SJCRH30 (cell line): ENCODE measurements around the gene OBP2A. TPM values are rescaled to one million over a fixed set of nuclear protein-coding genes. Genes with fewer than 3 reads are reported as not detected.

Experiments
- DNase-seq, 2 experiments: peaks; one replicate each; pipeline ENCODE4 v3.0.0-alpha.2; 2015 to 2020
- H3K27ac ChIP-seq: fragments of 250-450 bp; sonication (Bioruptor Pico); 2 replicates; pipeline ENCODE4 v1.5.1; 2020; ENCODE audit warnings: mild to moderate bottlenecking, moderate library complexity
- H3K27me3 ChIP-seq: fragments of 250-450 bp; sonication (Bioruptor Pico); 2 replicates; pipeline ENCODE4 v1.5.1; 2020; ENCODE audit warnings: mild to moderate bottlenecking, moderate library complexity
- H3K36me3 ChIP-seq: fragments of 250-450 bp; sonication (Bioruptor Pico); 2 replicates; pipeline ENCODE4 v1.5.1; 2020; ENCODE audit warnings: mild to moderate bottlenecking, moderate library complexity
- H3K4me1 ChIP-seq: fragments of 250-450 bp; sonication (Bioruptor Pico); 2 replicates; pipeline ENCODE4 v1.5.1; 2020; ENCODE audit warnings: mild to moderate bottlenecking, moderate library complexity
- H3K4me3 ChIP-seq: fragments of 250-450 bp; sonication (Bioruptor Pico); 2 replicates; pipeline ENCODE4 v1.5.1; 2020; ENCODE audit warnings: mild to moderate bottlenecking, moderate library complexity
- H3K9me3 ChIP-seq: fragments of 250-450 bp; sonication (Bioruptor Pico); replicated peaks from 2 replicates; pipeline ENCODE4 v1.5.1; 2020; ENCODE audit warnings: mild to moderate bottlenecking, moderate library complexity
- total RNA-seq: library from RNA; depleted of rRNA; stranded (reverse); fragments of >200 nt; shearing (Covaris generic); gene quantifications from 2 replicates; pipeline ENCODE4 v1.2.3, GENCODE V29; 2014

Gene OBP2A
- total RNA-seq, 1 experiment from 2014 or later: not detected

DNA sequence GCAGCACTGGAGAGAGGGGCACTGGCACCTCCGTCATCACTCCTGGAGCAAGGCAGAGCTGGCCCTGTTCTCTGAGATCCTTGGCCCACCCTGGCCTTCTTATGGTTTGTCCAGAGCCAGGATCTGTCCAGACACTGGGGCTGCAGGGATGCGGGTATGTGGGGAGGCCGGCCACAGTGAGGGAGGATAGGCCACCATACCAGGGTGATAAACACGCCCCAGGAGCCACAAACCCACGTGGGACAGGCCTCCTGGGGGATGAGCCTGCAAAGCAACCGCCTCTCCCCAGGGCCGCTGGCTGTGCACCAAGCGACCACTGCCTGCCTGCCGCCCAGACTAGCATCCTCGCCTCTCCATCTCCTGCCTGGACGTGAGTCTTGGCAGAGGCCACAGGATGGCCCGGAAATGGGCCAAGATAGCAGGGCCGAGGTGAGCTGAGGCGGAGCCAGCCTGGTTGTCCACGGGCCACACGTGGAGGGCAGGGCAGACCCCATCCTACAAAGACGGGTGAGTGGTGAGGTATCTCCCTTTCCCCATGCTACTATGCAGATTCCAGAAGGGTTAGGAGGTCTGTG is 4.5 kb downstream of the OBP2A start:
- no peaks in the 10 kb centered on the region for H3K4me1 ChIP-seq

DNA sequence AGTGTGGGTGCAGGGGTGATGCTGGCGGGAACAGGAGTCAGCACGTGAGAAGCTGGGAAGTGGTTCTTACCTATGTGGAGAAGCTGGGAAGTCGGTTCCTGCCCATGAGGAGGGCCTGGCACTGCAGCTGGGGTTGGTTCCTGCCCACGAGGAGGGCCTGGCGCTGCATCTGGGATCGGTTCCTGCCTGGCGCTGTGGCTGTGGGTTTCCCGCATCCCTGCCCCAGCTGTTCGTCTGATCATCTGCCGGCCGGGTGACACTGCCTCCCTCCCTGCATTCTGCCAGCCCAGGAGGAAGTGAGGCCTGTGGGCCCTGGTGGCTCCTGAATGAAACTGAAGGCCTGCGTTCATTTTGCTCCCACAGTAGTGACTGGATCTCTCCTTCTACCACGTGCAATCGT is 5.1 kb downstream of the OBP2A start:
- H3K4me3 ChIP-seq: no peak overlapping the region
- no peaks in the 10 kb centered on the region for H3K36me3 ChIP-seq
- no peak overlapping the region for H3K27ac ChIP-seq
- peak in 1 of 2 experiments; percentile 21 for DNase-seq
- no peaks in the 10 kb centered on the region for H3K4me1 ChIP-seq
- no peaks in the 10 kb centered on the region for H3K9me3 ChIP-seq
- H3K27me3 ChIP-seq: peaks cover 29% of the 10 kb centered on the region

More for the DNA sequence above, 4.5 kb downstream of the OBP2A start:
- Histone ChIP-seq H3K9me3 (no peaks in the 10 kb centered on the region), H3K27me3 (peaks cover 28% of the 10 kb centered on the region), H3K36me3 (no peaks in the 10 kb centered on the region), H3K4me3 (no peak overlapping the region), H3K27ac (no peak overlapping the region)
- DNase-seq: no peak

DNA sequence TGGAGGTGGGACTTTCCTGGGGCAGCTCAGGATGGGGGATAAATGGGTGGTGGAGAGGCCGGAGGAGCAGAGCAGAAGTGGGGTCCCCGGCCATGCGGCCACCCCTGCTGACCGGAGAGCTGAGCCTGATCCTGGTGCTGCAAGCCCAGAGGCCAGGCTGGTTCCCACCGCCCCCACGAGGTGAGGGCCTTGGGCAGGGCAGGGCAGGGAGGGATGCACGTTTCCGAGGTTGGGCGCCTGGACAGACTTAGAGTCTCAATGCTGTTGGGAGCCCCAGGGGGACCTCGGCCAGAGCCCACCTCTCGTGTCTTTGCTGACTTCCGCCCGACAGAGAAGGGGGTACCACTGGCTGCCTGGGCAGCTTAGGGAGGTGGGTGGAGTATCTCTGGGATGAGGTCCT is 5.5 kb downstream of the OBP2A start:
- no peak for DNase-seq
- H3K9me3 ChIP-seq: no peaks in the 10 kb centered on the region
- H3K4me3 ChIP-seq: no peak overlapping the region
- peaks cover 29% of the 10 kb centered on the region for H3K27me3 ChIP-seq
- H3K36me3 ChIP-seq: no peaks in the 10 kb centered on the region
- no peaks in the 10 kb centered on the region for H3K4me1 ChIP-seq
- H3K27ac ChIP-seq: no peak overlapping the region

DNA sequence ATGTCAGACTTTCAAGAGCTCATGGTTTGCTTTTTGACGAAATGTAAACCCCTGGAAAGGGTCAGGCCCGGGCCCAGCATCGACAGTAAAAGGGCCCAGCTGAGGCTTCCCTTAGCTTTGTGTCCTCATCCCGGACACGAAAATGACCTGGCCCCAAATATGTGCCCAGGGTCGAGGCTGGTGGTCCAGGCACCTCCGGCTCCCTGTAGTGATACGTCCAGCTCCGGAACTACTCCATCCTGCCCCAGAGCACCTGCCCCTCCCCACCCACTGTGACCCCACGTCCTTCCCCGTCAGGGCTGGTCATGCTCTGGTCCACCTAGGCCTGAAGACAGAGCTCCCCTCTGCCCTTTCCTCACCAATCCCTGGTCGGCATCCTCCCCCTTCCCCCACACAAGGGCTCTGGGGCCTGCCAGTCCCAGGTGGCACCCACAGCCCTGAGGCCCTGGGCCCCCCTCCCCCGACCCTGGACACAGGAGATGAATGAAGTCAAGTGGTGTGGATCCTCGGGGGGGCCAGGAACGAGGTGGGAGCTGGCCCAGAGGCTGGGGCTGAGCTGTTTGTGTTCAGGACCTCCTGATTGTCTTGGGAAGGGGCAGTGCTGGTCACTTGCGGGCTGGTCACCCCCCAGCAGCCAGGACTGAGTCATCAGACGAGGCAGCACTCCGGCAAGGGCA is 6.2 kb downstream of the OBP2A start:
- Histone ChIP-seq H3K27me3 (peaks cover 29% of the 10 kb centered on the region), H3K36me3 (no peaks in the 10 kb centered on the region), H3K9me3 (no peaks in the 10 kb centered on the region), H3K4me1 (no peaks in the 10 kb centered on the region), H3K27ac (no peak overlapping the region), H3K4me3 (no peak overlapping the region)
- no peak for DNase-seq

DNA sequence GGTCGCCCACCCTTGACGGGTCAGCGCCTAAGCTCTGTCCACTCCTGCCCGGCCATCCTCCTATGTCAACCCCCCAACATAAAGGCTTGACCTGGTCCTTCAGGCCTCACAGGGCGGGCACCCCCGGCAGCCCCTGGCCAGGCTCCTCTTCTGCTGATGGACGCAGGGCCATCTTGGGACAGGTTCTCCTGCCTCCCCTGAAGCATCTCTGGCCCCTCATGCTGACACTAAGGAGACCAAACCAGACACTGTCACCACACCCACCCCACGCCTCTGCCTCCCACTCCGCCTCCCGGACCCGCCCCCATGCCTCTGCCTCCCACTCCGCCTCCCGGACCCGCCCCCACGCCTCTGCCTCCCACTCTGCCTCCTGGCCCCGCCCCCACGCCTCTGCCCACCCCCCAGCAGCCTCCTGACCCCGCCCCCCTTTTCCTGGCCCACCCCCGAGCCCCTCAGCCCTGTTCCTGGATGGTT is 6.8 kb downstream of the OBP2A start:
- H3K9me3 ChIP-seq: no peaks in the 10 kb centered on the region
- no peak overlapping the region for H3K4me3 ChIP-seq

DNA sequence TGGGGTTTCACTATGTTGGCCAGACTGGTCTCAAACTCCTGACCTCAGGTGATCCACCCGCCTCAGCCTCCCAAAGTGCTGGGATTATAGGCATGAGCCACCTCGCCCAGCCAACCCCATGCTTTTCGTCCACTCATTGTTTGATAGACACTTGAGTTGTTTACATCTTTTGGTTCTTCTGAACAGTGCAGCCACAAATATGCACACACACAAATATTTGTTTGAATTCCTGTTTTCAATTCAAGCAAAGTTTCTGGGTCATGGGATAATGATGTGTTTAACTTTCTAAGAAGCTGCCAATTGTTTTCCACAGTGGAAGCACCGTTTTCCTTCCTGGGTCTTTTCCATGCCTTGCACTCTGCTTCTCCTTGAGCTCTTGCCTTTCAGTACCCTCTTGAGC is 8.8 kb downstream of the OBP2A start:
- Histone ChIP-seq H3K27ac (no peak overlapping the region), H3K9me3 (no peaks in the 10 kb centered on the region), H3K4me3 (no peak overlapping the region), H3K4me1 (no peaks in the 10 kb centered on the region), H3K36me3 (no peaks in the 10 kb centered on the region), H3K27me3 (peaks cover 19% of the 10 kb centered on the region)
- no peak for DNase-seq

More for the DNA sequence above, 6.8 kb downstream of the OBP2A start:
- Histone ChIP-seq H3K27me3 (peaks cover 23% of the 10 kb centered on the region), H3K4me1 (no peaks in the 10 kb centered on the region), H3K27ac (no peak overlapping the region), H3K36me3 (no peaks in the 10 kb centered on the region)
- DNase-seq: no peak

DNA sequence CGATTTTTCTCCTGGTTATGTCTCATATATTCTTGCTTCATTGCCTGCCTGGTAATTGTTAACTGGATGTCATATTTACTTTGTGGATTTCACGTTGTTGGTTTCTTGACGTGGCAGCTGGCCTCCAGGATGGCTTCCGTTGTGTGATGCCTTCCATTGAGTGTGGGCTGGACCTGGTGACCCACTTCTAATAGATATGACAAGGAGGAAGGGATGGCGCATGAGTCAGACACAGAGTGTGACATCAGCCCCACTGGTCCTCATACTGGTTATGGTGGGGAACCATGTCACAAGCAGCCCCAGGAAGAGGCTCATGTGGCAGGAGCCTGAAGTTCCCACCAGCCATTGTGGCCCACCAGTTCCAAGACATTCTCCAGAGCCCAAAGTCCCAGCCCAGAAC is 9.3 kb downstream of the OBP2A start:
- H3K27ac ChIP-seq: no peak overlapping the region

DNA sequence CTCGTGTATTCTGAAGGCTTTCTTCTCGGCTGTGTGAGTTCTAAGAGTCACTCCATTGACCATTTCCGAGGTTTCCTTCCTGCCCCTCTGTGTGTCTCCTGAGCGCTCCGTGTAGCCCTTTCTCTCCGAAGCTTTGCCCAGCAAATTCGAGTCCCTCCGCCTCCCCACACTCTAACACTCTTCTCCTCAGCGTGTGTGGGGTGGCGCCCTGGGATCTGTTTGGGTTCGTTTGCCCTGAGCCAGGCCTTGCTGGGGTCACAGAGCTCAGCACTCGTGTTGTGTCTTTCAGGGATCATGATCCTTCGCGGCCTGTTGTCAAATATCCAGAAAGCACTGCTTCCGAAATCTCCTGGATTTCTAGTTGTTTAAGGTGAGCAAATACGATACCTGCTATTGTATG is 10.0 kb downstream of the OBP2A start:
- Histone ChIP-seq H3K36me3 (no peaks in the 10 kb centered on the region), H3K9me3 (no peaks in the 10 kb centered on the region), H3K4me1 (no peaks in the 10 kb centered on the region), H3K4me3 (no peak overlapping the region), H3K27ac (no peak overlapping the region), H3K27me3 (peaks cover 10% of the 10 kb centered on the region)
- DNase-seq: no peak

More for the DNA sequence above, 9.3 kb downstream of the OBP2A start:
- Histone ChIP-seq H3K4me1 (no peaks in the 10 kb centered on the region), H3K27me3 (peaks cover 17% of the 10 kb centered on the region), H3K9me3 (no peaks in the 10 kb centered on the region), H3K36me3 (no peaks in the 10 kb centered on the region), H3K4me3 (no peak overlapping the region)
- no peak for DNase-seq

DNA sequence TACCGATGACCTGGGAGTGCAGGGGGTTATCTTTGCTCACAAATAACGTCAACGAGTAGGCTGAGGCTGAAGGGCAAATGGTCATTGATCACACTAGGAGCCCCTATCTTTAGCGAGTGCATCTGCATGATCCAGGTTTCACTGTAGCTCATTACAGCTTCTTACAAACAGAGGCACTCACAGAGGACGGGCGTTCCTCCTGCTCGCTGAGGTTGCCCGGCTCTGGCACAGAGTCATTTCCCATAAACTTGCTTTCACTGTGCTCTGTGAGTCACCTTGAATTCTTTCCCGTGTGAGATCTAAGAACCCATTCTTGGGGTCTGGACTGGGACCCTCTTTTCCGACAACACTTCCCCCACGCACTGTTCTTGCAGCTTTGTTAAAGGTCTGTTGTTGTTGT is 13.7 kb downstream of the OBP2A start:
- no peak for DNase-seq
- Histone ChIP-seq H3K27ac (no peak overlapping the region), H3K9me3 (no peaks in the 10 kb centered on the region), H3K4me3 (no peak overlapping the region), H3K36me3 (no peaks in the 10 kb centered on the region), H3K27me3 (peaks cover 7% of the 10 kb centered on the region; the same call in 1 of the 2 replicates), H3K4me1 (no peaks in the 10 kb centered on the region)

DNA sequence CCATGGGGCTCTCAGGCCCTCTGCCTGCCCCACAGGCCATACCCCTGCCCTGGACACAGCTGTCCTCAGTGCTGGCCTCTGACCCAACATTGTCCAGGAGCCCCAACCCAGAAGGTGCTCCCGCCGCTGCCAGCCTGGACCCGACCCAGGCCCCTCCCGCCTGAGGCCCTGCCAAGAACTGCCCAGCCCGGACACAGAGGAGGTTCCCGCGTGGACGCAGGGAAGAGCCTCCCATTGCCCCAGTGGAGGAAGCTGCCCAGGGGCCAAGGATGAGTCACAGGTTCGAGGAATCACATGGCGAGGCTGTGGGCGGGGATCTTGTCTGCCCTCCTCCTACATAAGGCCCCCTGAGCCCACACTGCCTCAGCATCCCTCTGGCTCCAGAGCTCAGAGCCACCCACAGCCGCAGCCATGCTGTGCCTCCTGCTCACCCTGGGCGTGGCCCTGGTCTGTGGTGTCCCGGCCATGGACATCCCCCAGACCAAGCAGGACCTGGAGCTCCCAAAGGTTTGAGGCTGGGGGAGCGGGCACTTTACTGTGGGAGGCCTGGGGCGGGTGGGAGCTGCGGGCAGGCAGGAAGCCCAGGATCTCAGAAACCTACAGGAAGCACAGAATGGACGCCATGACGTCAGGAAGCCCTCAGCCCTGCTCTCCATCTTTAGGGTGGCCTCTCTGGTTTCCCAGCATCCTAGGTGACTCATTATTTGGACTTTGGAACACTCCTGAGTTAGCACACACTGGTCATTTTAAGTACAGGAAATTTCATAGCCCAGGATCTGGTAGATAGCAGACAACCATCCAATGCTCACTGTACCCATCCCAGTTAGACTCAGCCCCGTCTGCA is 15.7 kb downstream of the OBP2A start, which contains the start of gene PAEP:
PAEP (plus strand) TSS at position 366 of the 844 bp plus-strand sequence.
- Histone ChIP-seq H3K4me1 (no peaks in the 10 kb centered on the region), H3K36me3 (no peaks in the 10 kb centered on the region), H3K27ac (no peak within 1 kb of the TSS), H3K4me3 (no peak within 1 kb of the TSS), H3K27me3 (peaks cover 8% of the 10 kb centered on the region; the same call in 1 of the 2 replicates), H3K9me3 (no peaks in the 10 kb centered on the region)
- no peak for DNase-seq

DNA sequence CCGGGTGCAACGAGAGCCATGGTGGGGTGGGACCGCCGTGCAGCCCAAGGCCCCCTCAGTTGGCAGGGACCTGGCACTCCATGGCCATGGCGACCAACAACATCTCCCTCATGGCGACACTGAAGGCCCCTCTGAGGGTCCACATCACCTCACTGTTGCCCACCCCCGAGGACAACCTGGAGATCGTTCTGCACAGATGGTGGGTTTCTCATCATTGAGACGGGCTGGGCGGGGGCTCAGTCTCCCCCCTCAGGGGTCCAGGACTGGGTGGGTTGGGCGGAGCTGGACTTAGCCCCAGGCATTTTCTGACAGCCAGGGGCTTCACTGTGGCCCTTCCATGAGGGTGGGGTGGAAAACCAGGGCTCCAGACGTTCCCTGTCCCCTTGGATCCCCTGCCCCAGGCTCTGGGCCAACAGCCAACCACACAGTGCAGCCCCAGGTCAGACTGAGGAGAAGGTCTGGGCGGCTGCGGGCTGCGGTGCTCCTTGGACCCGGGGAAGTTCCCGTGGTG is 16.4 kb downstream of the OBP2A start:
- H3K27ac ChIP-seq: no peak overlapping the region
- no peak overlapping the region for H3K4me3 ChIP-seq
- no peaks in the 10 kb centered on the region for H3K36me3 ChIP-seq
- DNase-seq: no peak
- H3K27me3 ChIP-seq: peaks cover 8% of the 10 kb centered on the region; the same call in 1 of the 2 replicates
- H3K4me1 ChIP-seq: no peaks in the 10 kb centered on the region
- H3K9me3 ChIP-seq: no peaks in the 10 kb centered on the region

DNA sequence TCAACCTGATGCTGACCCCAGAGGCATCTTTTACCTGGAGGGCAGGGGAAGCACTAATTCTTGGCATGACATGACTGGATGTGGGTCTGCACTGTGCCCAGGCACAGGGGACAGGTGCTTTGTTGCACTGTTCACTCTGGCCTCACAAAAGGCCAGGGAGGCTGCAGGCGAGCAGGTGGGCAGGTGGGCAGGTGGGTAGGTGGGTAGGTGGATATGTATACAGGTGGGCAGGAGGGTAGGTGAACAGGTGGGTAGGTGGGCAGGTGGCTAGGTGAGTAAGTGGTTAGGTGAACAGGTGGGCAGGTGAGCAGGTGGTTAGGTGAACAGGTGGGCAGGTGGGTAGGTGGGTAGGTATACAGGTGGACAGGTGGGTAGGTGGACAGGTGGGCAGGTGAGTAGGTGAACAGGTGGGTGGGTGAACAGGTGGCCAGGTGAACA is 17.1 kb downstream of the OBP2A start:
- peaks cover 9% of the 10 kb centered on the region; the same call in 1 of the 2 replicates for H3K27me3 ChIP-seq
- H3K4me3 ChIP-seq: no peak overlapping the region
- no peaks in the 10 kb centered on the region for H3K4me1 ChIP-seq
- no peaks in the 10 kb centered on the region for H3K9me3 ChIP-seq
- no peak overlapping the region for H3K27ac ChIP-seq
- no peaks in the 10 kb centered on the region for H3K36me3 ChIP-seq
- DNase-seq: no peak

DNA sequence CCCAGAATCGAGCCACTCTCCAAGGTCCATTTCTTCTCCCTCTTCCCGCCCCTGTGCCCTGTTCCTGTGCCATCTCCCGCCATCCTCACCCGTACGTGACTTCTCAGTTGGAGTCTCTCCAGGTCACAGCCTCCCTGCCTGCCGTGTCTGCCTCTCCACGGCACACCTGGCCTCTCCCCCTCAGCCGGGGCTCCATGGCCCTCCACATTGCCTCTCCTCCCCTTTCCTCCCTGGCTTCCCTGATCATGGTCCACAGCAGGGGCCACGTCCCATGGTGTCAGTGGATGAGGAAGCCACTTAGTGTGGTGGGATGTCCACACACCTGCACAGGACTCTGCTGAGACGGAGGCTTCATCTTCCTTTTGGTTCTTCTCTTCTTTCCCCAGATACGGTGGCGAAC is 17.9 kb downstream of the OBP2A start:
- Histone ChIP-seq H3K27me3 (peaks cover 11% of the 10 kb centered on the region; the same call in 1 of the 2 replicates), H3K4me3 (no peak overlapping the region), H3K27ac (no peak overlapping the region), H3K36me3 (no peaks in the 10 kb centered on the region), H3K9me3 (no peaks in the 10 kb centered on the region), H3K4me1 (no peaks in the 10 kb centered on the region)
- no peak for DNase-seq

DNA sequence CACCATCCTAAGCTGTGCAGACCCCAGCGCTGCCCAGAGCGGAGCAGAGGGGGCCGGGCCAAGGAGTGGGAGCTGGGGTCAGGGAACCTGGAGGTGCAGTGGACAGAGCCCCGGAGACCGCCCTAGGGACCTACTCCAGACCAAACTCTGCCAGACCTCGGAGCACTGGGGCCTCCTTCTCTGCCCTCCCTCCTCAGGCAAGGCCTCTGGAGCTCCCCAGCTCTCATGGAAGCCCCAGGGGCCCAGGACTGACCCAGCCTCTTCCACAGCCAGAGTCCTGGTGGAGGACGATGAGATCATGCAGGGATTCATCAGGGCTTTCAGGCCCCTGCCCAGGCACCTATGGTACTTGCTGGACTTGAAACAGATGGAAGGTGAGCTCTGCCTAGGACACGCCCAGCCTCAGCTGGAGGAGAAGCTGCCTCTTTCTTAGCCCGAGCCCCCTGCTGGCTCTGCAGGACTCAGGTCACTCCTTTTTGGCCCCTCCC is 19.3 kb downstream of the OBP2A start:
- H3K9me3 ChIP-seq: no peaks in the 10 kb centered on the region
- no peaks in the 10 kb centered on the region for H3K36me3 ChIP-seq
- no peaks in the 10 kb centered on the region for H3K4me1 ChIP-seq
- DNase-seq: no peak
- H3K27ac ChIP-seq: no peak overlapping the region
- H3K4me3 ChIP-seq: no peak overlapping the region
- H3K27me3 ChIP-seq: peaks cover 11% of the 10 kb centered on the region; the same call in 1 of the 2 replicates
